HG03565 (cell line): ENCODE measurements around the gene NOL9.

ENCODE experiments used
- ATAC-seq: cut with Tn5 transposase; IDR thresholded peaks from one replicate; pipeline ENCODE4 v1.9.1; 2021; ENCODE audit warnings: mild to moderate bottlenecking, moderate library complexity; ENCODE audit not compliant: unreplicated experiment

The NOL9 gene

DNA sequence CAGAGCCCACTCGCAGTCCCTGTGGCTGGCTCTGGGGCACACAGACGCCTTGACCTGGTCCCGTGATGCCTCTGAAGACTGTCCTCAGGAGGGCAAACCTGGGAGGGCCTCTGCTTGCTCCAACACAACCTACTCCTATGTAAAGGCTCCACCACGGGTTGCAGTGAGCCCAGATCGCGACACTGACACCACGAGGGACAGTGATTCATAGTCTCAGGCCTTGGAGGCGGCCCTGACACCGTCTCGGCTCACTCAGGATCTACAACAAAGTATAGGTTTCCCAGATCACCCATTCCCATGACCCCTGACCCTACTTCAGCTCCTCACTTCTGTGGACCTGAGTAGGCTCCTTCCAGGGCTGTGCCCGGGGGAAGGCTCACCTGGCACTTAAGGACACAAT lies 28.0 kb downstream of the NOL9 start:
- ATAC-seq, result no peak

DNA sequence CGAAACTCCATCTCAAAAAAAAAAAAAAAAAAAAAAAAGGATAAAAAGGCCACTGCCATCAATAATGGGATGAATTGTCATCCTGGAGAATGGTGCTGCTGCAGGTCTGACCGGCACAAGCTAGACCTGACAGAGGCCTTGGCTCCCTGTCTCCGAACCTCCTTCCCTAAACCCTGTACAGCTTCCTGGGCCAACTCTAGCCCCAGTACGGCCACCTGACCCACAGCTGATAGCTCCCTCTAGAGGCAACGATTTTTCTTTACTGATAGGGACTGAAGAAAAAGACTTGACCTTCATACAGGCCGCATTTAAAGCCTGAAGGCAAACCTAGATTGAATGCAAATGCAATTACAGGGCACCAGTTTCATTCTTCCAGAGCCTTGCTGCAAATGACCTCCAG lies 30.7 kb downstream of the NOL9 start:
- no peak for ATAC-seq

DNA sequence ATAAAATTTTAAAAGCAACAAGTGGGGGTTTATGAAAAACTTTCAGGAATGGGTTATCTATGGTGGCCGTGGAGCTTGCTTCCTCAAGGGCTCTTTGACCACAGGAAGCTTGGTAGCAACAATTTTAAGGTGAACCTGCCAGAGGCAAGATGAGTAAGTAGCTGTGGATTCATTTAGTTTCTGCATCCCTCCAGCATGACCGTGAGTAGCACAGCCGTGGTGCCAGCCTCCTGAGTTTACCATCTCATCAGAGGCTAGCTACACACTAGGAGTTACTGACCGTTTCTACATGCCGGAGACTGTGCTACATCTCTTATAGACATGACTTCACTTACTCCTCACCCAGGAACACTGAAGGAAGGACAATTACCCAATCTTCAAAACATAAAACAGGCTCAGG lies 32.8 kb downstream of the NOL9 start:
- no peak for ATAC-seq

- no peak for ATAC-seq
Observed at GRCh38 chr1:6519935-6520671, 34.2 kb downstream of the NOL9 start.

DNA sequence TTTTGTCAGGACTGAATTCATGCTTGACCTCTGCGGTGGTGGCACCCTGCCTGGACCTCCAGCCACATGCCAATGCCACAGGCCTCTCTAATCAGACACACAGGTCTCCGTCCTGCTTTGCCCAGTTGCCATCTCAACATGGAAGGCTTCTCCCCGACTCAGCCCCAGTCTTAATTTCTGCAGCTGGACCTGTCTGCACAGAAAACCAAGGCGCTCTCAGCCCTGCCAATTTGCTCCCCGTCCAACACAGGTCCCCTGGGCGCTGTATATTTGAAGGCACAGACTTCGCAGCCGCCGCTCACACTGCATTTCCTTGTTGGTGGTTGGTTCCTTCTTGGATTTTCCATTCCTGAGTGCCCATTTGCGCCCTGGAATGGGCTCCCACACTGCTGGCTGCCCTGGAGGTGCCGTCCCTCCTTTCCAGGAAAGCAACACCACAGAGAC lies 34.8 kb downstream of the NOL9 start:
- no peak for ATAC-seq

DNA sequence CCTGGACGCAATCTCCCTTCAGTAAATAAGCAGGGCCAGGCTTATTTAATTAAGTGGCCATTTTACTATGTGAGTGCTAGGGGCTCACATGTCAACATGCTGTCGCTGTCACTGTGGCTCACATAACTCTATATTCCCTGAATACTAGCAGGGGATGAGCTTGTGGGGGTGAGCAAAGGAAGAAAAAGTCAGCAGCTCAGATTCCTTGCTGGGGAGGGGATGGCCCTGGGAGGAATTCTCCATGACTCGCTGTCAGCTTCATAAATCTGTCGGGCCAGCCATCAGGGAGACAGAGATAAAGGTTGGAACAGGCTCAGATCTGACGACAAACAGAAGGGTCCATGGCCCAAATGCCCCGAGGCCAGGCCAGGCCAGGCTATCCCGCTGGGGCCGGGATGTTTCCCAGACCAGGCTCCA lies 36.9 kb downstream of the NOL9 start:
- no peak for ATAC-seq

GRCh38 chr1:6515771-6516170 lies 38.5 kb downstream of the NOL9 start:
- ATAC-seq, result no peak

GRCh38 chr1:6513320-6513801 lies 41.0 kb downstream of the NOL9 start:
- ATAC-seq, result no peak

- no peak for ATAC-seq
Observed at GRCh38 chr1:6512908-6513280, 41.4 kb downstream of the NOL9 start.

DNA sequence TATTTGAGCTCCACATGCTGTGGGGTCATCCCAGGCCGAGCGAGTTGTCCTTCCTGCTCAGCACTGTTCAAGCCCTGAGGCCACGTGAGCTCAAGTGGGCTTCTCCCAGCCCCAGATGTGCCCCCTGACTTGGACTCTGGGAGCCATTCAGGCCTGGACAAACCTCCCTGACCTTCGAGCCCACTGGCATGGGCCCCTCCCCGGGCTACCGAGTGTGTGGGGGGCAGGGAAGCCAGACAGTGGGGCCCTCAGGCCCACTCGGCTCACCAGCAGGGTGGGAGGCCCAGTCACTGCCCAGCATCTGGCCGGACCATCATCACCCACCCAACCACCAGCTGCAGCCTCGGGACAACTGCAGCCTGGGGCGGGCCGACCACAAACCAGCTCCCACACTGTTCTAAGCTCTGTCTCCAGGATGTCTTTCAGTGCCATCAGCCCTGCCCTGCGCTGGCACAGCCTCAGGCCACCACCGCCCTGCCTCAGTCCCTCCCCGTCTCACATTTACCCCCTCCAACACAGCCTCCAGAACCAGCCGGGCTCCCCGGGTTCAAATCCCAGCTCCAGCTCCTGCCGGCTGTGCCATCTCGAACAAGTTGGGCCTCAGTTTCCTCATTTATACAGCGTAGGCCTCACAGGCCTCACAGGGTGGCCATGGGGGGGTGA lies 41.9 kb downstream of the NOL9 start:
- ATAC-seq, result no peak

DNA sequence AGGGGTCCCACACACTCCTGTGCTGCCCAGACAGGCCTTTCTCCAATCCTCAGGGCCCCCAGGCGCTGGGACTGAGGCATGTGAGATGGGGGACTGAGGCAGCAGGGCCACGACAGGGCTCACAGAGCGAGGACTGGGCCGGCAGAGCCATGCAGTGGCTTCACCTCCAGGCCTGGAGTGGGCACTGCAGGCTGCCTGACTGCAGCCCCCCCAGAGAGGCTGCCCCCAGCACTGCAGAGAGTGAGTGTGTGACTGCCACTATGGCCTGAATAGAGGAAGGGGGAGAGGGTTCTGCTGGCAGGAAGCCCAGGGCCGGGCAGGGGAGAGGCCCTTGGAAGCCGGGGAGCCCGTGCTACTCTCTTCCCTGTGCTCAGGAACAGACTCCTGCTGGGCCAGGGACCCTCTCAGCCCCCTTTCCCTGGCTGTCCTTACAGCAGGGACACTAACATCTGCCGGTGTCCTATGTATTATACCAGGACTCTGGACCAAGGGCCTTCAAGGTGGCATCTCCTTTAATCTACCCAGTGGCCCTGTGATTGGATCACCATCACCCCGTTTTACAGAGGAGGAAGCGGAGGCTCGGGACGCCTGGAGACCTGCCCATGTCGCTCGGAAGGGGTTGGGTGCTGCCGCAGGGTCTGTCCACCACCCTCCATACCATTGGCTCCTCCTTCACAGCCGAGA lies 42.6 kb downstream of the NOL9 start:
- no peak for ATAC-seq

- ATAC-seq, result no peak
Observed at GRCh38 chr1:6511056-6511455, 43.3 kb downstream of the NOL9 start.

GRCh38 chr1:6510493-6510892 lies 43.8 kb downstream of the NOL9 start:
- ATAC-seq, result no peak

- ATAC-seq, result no peak
Observed at GRCh38 chr1:6509919-6510291, 44.4 kb downstream of the NOL9 start.

- no peak for ATAC-seq
Observed at GRCh38 chr1:6509220-6509918, 44.9 kb downstream of the NOL9 start.

DNA sequence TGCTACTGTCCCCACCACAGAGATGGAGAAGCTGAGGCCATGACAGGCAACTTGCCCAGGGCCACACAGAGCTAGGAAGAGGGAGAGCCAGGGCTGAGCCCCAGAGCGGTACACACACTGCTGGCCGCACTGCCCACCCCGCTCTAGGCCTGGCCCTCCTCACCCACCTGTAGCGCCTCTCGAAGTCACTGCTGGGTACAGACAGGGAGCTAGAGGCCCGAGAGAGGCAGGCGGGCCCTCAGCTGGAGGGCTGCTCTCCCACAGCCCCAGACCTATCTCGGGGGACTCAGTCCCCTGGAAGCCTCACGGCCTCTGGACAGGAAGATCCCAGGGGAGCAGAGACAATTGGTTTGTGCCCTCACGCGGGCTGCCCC lies 45.5 kb downstream of the NOL9 start:
- no peak for ATAC-seq

DNA sequence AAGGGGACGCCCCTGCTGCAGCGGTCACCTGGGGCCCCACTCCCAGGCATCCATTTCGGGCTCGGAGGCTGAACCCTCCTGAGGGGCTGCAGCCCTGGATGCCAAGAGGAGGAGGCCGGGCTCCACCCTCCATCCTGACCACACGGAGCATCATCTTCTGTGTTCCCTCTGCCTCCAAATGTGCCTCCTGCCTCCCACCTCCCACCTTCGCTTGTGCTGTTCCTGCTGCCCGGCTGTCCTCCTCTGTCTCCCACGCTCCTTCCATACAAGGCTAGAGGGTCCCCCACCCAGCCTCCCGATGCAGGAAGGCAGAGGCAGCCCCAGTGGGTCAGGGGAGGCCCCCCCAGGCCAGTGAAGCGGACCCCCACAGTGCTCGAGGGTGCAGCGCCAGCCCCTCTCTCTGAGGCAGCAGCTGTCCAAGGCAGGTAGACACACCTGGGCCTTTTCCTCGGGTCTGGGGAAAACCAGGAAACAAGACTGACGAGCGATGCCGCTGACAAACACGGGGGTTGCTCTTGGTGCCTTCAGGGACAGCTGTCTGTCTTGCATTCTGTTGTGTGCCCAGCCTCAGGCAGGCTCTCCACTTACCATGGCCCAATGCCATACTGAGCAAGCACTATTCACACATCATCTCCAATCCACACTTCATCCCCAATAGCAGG lies 46.0 kb downstream of the NOL9 start:
- no peak for ATAC-seq

GRCh38 chr1:6507461-6507911 lies 46.8 kb downstream of the NOL9 start:
- no peak for ATAC-seq

DNA sequence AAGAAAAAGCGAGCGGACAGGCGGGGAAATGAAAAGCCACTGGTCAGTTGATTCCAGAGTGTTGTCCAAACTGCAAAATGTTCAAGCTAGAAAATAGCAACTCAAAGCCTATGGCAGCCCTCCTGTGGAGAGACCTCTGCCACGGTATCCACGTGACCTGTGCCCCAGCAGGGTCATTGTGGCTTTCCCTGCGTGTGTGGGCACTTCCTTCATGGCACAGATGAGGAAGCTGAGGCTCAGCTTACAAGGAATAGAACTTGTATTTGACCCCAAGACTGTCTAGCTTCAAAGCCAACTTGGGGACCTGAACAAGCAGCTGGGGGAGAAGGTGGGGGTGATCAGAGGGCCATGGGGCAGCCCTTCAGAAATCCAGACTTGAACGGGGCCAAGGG lies 47.3 kb downstream of the NOL9 start:
- no peak for ATAC-seq

- ATAC-seq, result no peak
Observed at GRCh38 chr1:6506210-6507036, 47.9 kb downstream of the NOL9 start.
